Spleen (tissue), 7 donors: Measurements from ENCODE around the gene PROM1.

ENCODE experiments used
- CTCF ChIP-seq, 11 experiments: fragments of 200-600 bp in 7 of 11; fragments of 450-650 bp in 4 of 11; sonication (generic) in 4 of 11; IDR thresholded peaks in 8 of 11; conservative IDR thresholded peaks in 3 of 11; 1 replicate in 7 of 11; 2 replicates in 4 of 11; pipeline versions ENCODE4 v1.4.0 to v1.8.0; 2016 to 2021; ENCODE audit warnings: antibody characterized with exemption in 11 of 11, inconsistent platforms in 4 of 11, mild to moderate bottlenecking in 1 of 11
- POLR2A ChIP-seq, 3 donors: fragments of 450-650 bp; IDR thresholded peaks; one replicate each; pipeline ENCODE4 v1.5.1; 2017; ENCODE audit warnings: antibody characterized with exemption in 3 of 3, mild to moderate bottlenecking in 1 of 3
- POLR2AphosphoS5 ChIP-seq, 3 donors: sonication (generic); formaldehyde crosslinking; IDR thresholded peaks; one replicate each; pipeline ENCODE4 v1.5.1; 2017; ENCODE audit warnings: antibody characterized with exemption in 3 of 3
- donor health status: DM: no; HTN: no; CAD: no; lungs with moderate emphysema.
- donor health status: DM: no; HTN: no; CAD: no.
- donor health status: DM: no; HTN: no; CAD: no.

- TF ChIP-seq CTCF (IDR thresholded peaks at IDR 0.05 in 8 of 11, conservative IDR thresholded peaks at IDR 0.05 in 3 of 11) (no peak), POLR2AphosphoS5 (IDR thresholded peaks at IDR 0.05) (no peak), POLR2A (IDR thresholded peaks at IDR 0.05) (no peak)
These were observed 115.1 kb downstream of the PROM1 start for GRCh38 chr4:15968551-15969300.
